Neural cell (in vitro differentiated cells): ENCODE results near the gene IL24. TPM values are rescaled to one million over a fixed set of nuclear protein-coding genes. Genes with fewer than 3 reads are reported as not detected.

Experiments
- H2AFZ ChIP-seq: fragments of 200-600, 300-800 bp; sonication (generic), shearing (Covaris generic); 2 replicates; pipeline ENCODE4 v1.6.0; 2014; ENCODE audit warnings: low read depth, mild to moderate bottlenecking, antibody characterized with exemption, low read length, moderate library complexity
- H3F3A ChIP-seq: fragments of 200-600 bp; shearing (Covaris generic); 2 replicates; pipeline ENCODE4 v1.6.1; 2016; ENCODE audit warnings: mild to moderate bottlenecking, moderate library complexity, mixed read lengths, antibody characterized with exemption, low read length; ENCODE audit not compliant: insufficient read depth, poor library complexity, severe bottlenecking
- H3K27ac ChIP-seq: fragments of 200-600, 300-800 bp; sonication (generic), shearing (Covaris generic); 2 replicates; pipeline ENCODE4 v1.5.1; 2014; ENCODE audit warnings: mild to moderate bottlenecking, low read length, moderate library complexity
- H3K27me3 ChIP-seq: fragments of 300-800, 200-600 bp; sonication (generic), shearing (Covaris generic); 2 replicates; pipeline ENCODE4 v1.6.0; 2014; ENCODE audit warnings: mild to moderate bottlenecking, low read depth, low read length, moderate library complexity; ENCODE audit not compliant: insufficient read depth
- H3K36me3 ChIP-seq: fragments of 300-800, 200-600 bp; sonication (generic), shearing (Covaris generic); 2 replicates; pipeline ENCODE4 v1.5.1; 2014; ENCODE audit warnings: mild to moderate bottlenecking, antibody characterized with exemption, low read length, moderate library complexity; ENCODE audit not compliant: insufficient read depth
- H3K4me2 ChIP-seq: fragments of 300-800, 200-600 bp; sonication (generic), shearing (Covaris generic); 2 replicates; pipeline ENCODE4 v1.6.0; 2014; ENCODE audit warnings: mild to moderate bottlenecking, low read length
- H3K4me3 ChIP-seq: fragments of 300-800, 200-600 bp; sonication (generic), shearing (Covaris generic); 2 replicates; pipeline ENCODE4 v1.5.1; 2014; ENCODE audit warnings: mild to moderate bottlenecking, low read length, moderate library complexity
- H3K79me2 ChIP-seq: fragments of 200-600 bp; shearing (Covaris generic); replicated peaks from 2 replicates; pipeline ENCODE4 v1.6.0; 2014; ENCODE audit warnings: mild to moderate bottlenecking, low read length, moderate library complexity; ENCODE audit not compliant: insufficient read depth
- H3K9ac ChIP-seq: fragments of 300-800, 200-600 bp; sonication (generic), shearing (Covaris generic); 2 replicates; pipeline ENCODE4 v1.6.1; 2016; ENCODE audit warnings: mild to moderate bottlenecking, low read length, mixed read lengths
- H3K9me2 ChIP-seq: fragments of 200-600 bp; shearing (Covaris generic); 2 replicates; pipeline ENCODE4 v1.6.1; 2016; ENCODE audit warnings: mild to moderate bottlenecking, low read length, mixed read lengths; ENCODE audit not compliant: insufficient read depth
- H3K9me3 ChIP-seq: fragments of 200-600, 300-800 bp; sonication (generic), shearing (Covaris generic); 2 replicates; pipeline ENCODE4 v1.6.1; 2016; ENCODE audit warnings: mild to moderate bottlenecking, mixed run types, low read length, moderate library complexity, mixed read lengths
- H4K20me1 ChIP-seq: fragments of 200-600 bp; shearing (Covaris generic); 2 replicates; pipeline ENCODE4 v1.6.1; 2016; ENCODE audit warnings: mild to moderate bottlenecking, mixed run types; ENCODE audit not compliant: insufficient read depth
- EP300 ChIP-seq: fragments of 450-650 bp; conservative IDR thresholded peaks from 2 replicates; pipeline ENCODE4 v1.6.1; 2014; ENCODE audit warnings: antibody characterized with exemption, mild to moderate bottlenecking, moderate library complexity; ENCODE audit not compliant: poor library complexity, severe bottlenecking
- EZH2 ChIP-seq: fragments of 200-600, 300-800 bp; shearing (Covaris generic), sonication (generic); IDR thresholded peaks from 2 replicates; pipeline ENCODE4 v1.6.1; 2014; ENCODE audit warnings: antibody characterized with exemption, low read length, borderline replicate concordance, mild to moderate bottlenecking; ENCODE audit not compliant: insufficient read depth, poor library complexity, severe bottlenecking
- MXI1 ChIP-seq: fragments of 450-650 bp; conservative IDR thresholded peaks from 2 replicates; pipeline ENCODE4 v1.6.1; 2014; ENCODE audit warnings: antibody characterized with exemption, mild to moderate bottlenecking; ENCODE audit not compliant: poor library complexity, severe bottlenecking
- POLR2AphosphoS5 ChIP-seq: IDR thresholded peaks from 2 replicates; pipeline ENCODE4 v1.6.1; 2012
- RAD21 ChIP-seq: fragments of 450-650 bp; conservative IDR thresholded peaks from 2 replicates; pipeline ENCODE4 v1.6.1; 2014; ENCODE audit warnings: antibody characterized with exemption, mild to moderate bottlenecking, moderate library complexity
- SMC3 ChIP-seq: fragments of 450-650 bp; conservative IDR thresholded peaks from 2 replicates; pipeline ENCODE4 v1.6.1; 2014; ENCODE audit warnings: antibody characterized with exemption, mild to moderate bottlenecking, moderate library complexity; ENCODE audit not compliant: poor library complexity
- TAF1 ChIP-seq: IDR thresholded peaks from 2 replicates; pipeline ENCODE4 v1.6.1; 2012; ENCODE audit warnings: low read depth
- polyA plus RNA-seq: library from polyadenylated mRNA; depleted of rRNA; stranded (reverse); fragments of >200 nt; gene quantifications from 2 replicates; pipeline ENCODE4 v1.2.3, GENCODE V29; 2014
- TF ChIP-seq, protein P1 (sequence below): IDR thresholded peaks from 2 replicates; pipeline ENCODE4 v1.6.1; 2012; ENCODE audit warnings: borderline replicate concordance
- TF ChIP-seq, protein P2 (sequence below): fragments of 450-650 bp; IDR thresholded peaks from 2 replicates; pipeline ENCODE4 v1.5.1; 2014; ENCODE audit warnings: antibody characterized with exemption, mild to moderate bottlenecking, moderate library complexity; ENCODE audit not compliant: poor library complexity, severe bottlenecking

Gene IL24
- polyA plus RNA-seq, 1 donor from 2014 or later: not detected

DNA sequence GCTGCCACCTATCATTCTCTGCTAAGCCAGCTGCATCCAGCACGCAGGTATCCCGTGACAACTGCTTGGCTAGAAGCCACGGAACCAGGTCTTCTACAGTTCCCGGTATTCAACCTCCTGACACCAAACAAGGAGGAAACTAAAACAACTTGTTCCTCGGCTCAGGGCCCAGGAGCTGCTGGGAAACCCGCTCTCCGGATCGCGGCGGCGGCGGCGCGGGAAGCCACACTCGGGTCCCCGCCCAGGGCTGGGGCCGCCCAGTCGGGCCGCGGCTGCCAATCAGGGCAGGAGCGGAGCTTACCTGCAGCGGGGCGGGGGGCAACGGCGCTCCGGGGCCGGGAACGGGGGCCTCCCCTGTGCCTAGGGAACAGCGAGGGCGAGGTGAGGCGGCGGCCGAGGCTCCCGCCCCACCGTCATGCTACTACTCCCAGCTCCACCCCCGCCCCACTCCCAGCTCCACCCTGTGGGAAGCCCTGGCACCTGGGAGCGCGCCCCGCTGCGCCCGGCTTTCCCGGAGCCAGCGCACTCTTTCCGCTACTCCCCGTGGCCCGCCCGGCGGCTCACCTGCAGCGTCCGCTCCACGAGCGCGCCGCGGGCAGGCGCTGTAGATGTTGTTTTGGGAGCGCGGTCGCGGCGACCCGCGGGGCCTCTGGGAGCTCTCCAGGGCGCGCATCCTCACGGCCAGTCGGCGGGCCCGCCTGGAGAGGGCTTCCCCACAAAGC lies 12.1 kb downstream of the IL24 start:
- peak; percentile 15 for TF ChIP-seq SMC3
- TF ChIP-seq, protein P1, sequence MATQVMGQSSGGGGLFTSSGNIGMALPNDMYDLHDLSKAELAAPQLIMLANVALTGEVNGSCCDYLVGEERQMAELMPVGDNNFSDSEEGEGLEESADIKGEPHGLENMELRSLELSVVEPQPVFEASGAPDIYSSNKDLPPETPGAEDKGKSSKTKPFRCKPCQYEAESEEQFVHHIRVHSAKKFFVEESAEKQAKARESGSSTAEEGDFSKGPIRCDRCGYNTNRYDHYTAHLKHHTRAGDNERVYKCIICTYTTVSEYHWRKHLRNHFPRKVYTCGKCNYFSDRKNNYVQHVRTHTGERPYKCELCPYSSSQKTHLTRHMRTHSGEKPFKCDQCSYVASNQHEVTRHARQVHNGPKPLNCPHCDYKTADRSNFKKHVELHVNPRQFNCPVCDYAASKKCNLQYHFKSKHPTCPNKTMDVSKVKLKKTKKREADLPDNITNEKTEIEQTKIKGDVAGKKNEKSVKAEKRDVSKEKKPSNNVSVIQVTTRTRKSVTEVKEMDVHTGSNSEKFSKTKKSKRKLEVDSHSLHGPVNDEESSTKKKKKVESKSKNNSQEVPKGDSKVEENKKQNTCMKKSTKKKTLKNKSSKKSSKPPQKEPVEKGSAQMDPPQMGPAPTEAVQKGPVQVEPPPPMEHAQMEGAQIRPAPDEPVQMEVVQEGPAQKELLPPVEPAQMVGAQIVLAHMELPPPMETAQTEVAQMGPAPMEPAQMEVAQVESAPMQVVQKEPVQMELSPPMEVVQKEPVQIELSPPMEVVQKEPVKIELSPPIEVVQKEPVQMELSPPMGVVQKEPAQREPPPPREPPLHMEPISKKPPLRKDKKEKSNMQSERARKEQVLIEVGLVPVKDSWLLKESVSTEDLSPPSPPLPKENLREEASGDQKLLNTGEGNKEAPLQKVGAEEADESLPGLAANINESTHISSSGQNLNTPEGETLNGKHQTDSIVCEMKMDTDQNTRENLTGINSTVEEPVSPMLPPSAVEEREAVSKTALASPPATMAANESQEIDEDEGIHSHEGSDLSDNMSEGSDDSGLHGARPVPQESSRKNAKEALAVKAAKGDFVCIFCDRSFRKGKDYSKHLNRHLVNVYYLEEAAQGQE: peak; percentile 11
- peak; percentile 19 for TF ChIP-seq POLR2AphosphoS5
- no peak for TF ChIP-seq EZH2
- TF ChIP-seq RAD21: no peak
- no peak for TF ChIP-seq TAF1
- no peak for TF ChIP-seq MXI1
- TF ChIP-seq EP300: no peak
- TF ChIP-seq, protein P2, sequence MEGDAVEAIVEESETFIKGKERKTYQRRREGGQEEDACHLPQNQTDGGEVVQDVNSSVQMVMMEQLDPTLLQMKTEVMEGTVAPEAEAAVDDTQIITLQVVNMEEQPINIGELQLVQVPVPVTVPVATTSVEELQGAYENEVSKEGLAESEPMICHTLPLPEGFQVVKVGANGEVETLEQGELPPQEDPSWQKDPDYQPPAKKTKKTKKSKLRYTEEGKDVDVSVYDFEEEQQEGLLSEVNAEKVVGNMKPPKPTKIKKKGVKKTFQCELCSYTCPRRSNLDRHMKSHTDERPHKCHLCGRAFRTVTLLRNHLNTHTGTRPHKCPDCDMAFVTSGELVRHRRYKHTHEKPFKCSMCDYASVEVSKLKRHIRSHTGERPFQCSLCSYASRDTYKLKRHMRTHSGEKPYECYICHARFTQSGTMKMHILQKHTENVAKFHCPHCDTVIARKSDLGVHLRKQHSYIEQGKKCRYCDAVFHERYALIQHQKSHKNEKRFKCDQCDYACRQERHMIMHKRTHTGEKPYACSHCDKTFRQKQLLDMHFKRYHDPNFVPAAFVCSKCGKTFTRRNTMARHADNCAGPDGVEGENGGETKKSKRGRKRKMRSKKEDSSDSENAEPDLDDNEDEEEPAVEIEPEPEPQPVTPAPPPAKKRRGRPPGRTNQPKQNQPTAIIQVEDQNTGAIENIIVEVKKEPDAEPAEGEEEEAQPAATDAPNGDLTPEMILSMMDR: peak; percentile 18
- no peak overlapping the region for H2AFZ ChIP-seq
- H3K27me3 ChIP-seq: peaks cover 39% of the 10 kb centered on the region
- H4K20me1 ChIP-seq: no peaks in the 10 kb centered on the region
- no peaks in the 10 kb centered on the region for H3K36me3 ChIP-seq
- no peaks in the 10 kb centered on the region for H3F3A ChIP-seq
- no peaks in the 10 kb centered on the region for H3K9me3 ChIP-seq
- no peaks in the 10 kb centered on the region for H3K79me2 ChIP-seq
- peak overlapping the region; percentile 79 for H3K4me3 ChIP-seq
- peak overlapping the region; percentile 60 for H3K4me2 ChIP-seq
- H3K27ac ChIP-seq: no peak overlapping the region
- H3K9ac ChIP-seq: peak overlapping the region; percentile 24
- no peaks in the 10 kb centered on the region for H3K9me2 ChIP-seq

DNA sequence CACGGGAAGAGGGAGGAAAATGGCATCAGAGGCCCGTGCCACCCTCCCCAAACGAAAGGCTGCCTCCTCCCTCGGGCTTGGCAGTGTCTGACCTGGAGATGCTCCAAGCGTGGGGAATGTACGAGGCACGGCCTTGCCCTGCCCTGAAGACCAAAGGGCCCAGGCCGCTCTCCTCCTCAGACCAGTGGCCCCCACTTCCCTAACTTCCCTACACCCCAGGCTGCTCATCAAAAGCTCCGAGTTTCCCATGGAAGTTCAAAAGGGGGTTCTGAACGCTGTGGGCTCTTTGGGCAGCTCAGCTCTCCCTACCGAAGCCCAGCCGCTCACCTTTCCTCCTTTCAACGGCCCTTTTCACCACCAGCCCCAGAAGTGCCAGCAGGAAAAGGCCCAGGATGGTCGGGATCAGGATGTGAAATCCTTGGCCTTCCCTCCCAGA lies 12.7 kb downstream of the IL24 start:
- H3K9me3 ChIP-seq: no peaks in the 10 kb centered on the region
- no peak overlapping the region for H3K27ac ChIP-seq
- peaks cover 39% of the 10 kb centered on the region for H3K27me3 ChIP-seq
- no peak for TF ChIP-seq SMC3
- TF ChIP-seq, protein P1: peak; percentile 7
- H3K9ac ChIP-seq: peak overlapping the region; percentile 24
- no peaks in the 10 kb centered on the region for H3K36me3 ChIP-seq
- no peaks in the 10 kb centered on the region for H3F3A ChIP-seq
- H3K9me2 ChIP-seq: no peaks in the 10 kb centered on the region
- H2AFZ ChIP-seq: no peak overlapping the region
- H3K79me2 ChIP-seq: no peaks in the 10 kb centered on the region
- H3K4me3 ChIP-seq: peak overlapping the region; percentile 79
- peak overlapping the region; percentile 60 for H3K4me2 ChIP-seq
- no peaks in the 10 kb centered on the region for H4K20me1 ChIP-seq
